Endodermal cell (in vitro differentiated cells): ENCODE data around the gene RPS10. TPM values are rescaled to one million over a fixed set of nuclear protein-coding genes. Genes with fewer than 3 reads are reported as not detected.
A peak's percentile ranks its signal among the peaks of the same experiment; 100 is the strongest.

ENCODE experiments used
- DNase-seq: peaks from one replicate; pipeline ENCODE4 v3.0.0-alpha.2; 2017
- H3K27ac ChIP-seq: 2 replicates; pipeline ENCODE4 v1.5.1; 2013; ENCODE audit warnings: mild to moderate bottlenecking, low read depth, low read length, moderate library complexity
- H3K27me3 ChIP-seq: 2 replicates; pipeline ENCODE4 v1.6.1; 2013; ENCODE audit warnings: mild to moderate bottlenecking, low read length, moderate library complexity; ENCODE audit not compliant: insufficient read depth, control insufficient read depth, poor library complexity, severe bottlenecking
- H3K36me3 ChIP-seq: 2 replicates; pipeline ENCODE4 v1.7.0; 2013; ENCODE audit warnings: mild to moderate bottlenecking, low read length, moderate library complexity; ENCODE audit not compliant: control insufficient read depth, insufficient read depth
- H3K4me1 ChIP-seq: one replicate; pipeline ENCODE4 v1.7.0; 2013; ENCODE audit warnings: low read length; ENCODE audit not compliant: control insufficient read depth, insufficient read depth
- H3K4me3 ChIP-seq: 2 replicates; pipeline ENCODE4 v1.5.1; 2013; ENCODE audit warnings: mild to moderate bottlenecking, low read length, moderate library complexity
- H3K9ac ChIP-seq: 2 replicates; pipeline ENCODE4 v1.6.1; 2013; ENCODE audit warnings: mild to moderate bottlenecking, low read length, moderate library complexity; ENCODE audit not compliant: poor library complexity, severe bottlenecking; ENCODE audit errors: extremely low read depth
- H3K9me3 ChIP-seq: 2 replicates; pipeline ENCODE4 v1.6.1; 2013; ENCODE audit warnings: mild to moderate bottlenecking, low read length, moderate library complexity; ENCODE audit not compliant: control insufficient read depth
- H3K27ac Mint-ChIP-seq: 2 replicates; pipeline ENCODE4 v1.8.0; 2020; ENCODE audit warnings: mixed read lengths
- H3K27me3 Mint-ChIP-seq: 2 replicates; pipeline ENCODE4 v1.8.0; 2021; ENCODE audit warnings: mild to moderate bottlenecking, mixed read lengths; ENCODE audit not compliant: insufficient read depth
- H3K36me3 Mint-ChIP-seq: 2 replicates; pipeline ENCODE4 v1.8.0; 2020; ENCODE audit warnings: low read depth, mixed read lengths
- H3K4me1 Mint-ChIP-seq: 2 replicates; pipeline ENCODE4 v1.8.0; 2020; ENCODE audit warnings: mixed read lengths
- H3K4me3 Mint-ChIP-seq: 2 replicates; pipeline ENCODE4 v1.8.0; 2020; ENCODE audit warnings: mild to moderate bottlenecking, moderate library complexity, mixed read lengths
- H3K9me3 Mint-ChIP-seq: 2 replicates; pipeline ENCODE4 v1.8.0; 2020; ENCODE audit warnings: mild to moderate bottlenecking, mixed read lengths
- WGBS, 2 experiments: methylation state at CpG; one replicate each; pipeline versions ENCODE4 v1.1.5 to v1.1.7; 2013; ENCODE audit warnings: missing lambda C conversion rate in 2 of 2, mixed read lengths in 1 of 2; ENCODE audit not compliant: insufficient coverage in 1 of 2, insufficient read length in 1 of 2; 5-methylcytosine and 5-hydroxymethylcytosine counted together
- total RNA-seq, 2 donors: library from RNA; stranded (reverse); fragmentation: NEBNext Ultra II Directional in 1 of 2; extraction: Animal tissue kit (Norgen Biotek cat#: 25700) in 1 of 2; gene quantifications; 2 replicates in 1 of 2; 3 replicates in 1 of 2; pipeline ENCODE4 v1.2.1, GENCODE V29; 2021
- TF ChIP-seq, protein P1 (sequence below): fragments of 200-600 bp; sonication (generic); conservative IDR thresholded peaks from 2 replicates; pipeline ENCODE4 v1.5.0; 2021; ENCODE audit warnings: antibody characterized with exemption, mild to moderate bottlenecking

The RPS10 gene
- total RNA-seq, 2 donors from 2014 or later, result 1,892 to 2,030 TPM

DNA sequence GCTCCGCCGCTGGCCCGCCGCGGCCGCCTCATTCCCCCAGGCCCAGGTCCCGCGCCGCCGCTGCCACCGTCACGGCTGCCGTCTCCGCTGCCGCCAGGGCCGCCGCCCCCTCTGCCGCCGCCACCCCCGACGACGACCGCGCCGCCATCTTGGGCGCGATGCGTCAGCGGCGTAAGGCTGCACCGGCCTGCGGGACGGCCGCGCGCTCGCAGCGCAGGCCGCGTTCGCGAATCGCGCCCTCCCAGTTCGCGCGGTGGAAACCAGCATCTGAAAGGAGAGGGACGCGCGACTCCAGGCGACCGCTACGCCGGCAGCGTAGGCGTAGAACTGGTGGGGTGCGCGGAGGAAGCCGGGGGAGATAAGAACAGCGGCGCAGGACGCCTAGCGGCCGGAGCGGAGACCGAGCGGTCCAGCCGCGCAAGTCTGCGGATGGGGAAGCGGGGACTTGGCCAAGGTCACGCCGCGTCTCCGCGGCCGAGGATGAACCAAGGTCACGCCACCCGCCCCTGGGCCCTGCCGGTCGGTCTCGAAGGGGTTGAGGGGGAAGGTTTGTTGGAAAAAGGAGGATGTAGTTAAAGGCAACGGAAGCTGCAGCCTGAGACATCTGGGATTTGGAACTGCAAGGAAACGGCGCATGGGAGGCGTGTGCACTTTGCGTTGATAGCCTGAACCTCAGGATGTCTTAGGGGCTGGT is 33.2 kb downstream of the RPS10 start, which contains the start of gene NUDT3:
NUDT3 (minus strand) TSS at position 173 of the 694 bp plus-strand sequence. CDS start 307 bp downstream, outside the sequence.
- Histone ChIP-seq H3K9ac (peak within 1 kb of the TSS; percentile 65), H3K9me3 (peaks cover 9% of the 10 kb centered on the region), H3K27ac (peak within 1 kb of the TSS; percentile 65), H3K4me1 (peaks cover 11% of the 10 kb centered on the region), H3K27me3 (no peaks in the 10 kb centered on the region), H3K4me3 (peak within 1 kb of the TSS; percentile 87), H3K36me3 (no peaks in the 10 kb centered on the region)
- WGBS, 2 experiments, result 0 to 3% methylated on average over 5 to 87 of the region's 87 CpGs
- DNase-seq, result peak; percentile 97
- H3K36me3 Mint-ChIP-seq, result peaks cover 3% of the 10 kb centered on the region
- peaks cover 6% of the 10 kb centered on the region for H3K27me3 Mint-ChIP-seq
- H3K27ac Mint-ChIP-seq, result no peak within 1 kb of the TSS
- peaks cover 7% of the 10 kb centered on the region for H3K4me1 Mint-ChIP-seq
- TF ChIP-seq, protein P1, sequence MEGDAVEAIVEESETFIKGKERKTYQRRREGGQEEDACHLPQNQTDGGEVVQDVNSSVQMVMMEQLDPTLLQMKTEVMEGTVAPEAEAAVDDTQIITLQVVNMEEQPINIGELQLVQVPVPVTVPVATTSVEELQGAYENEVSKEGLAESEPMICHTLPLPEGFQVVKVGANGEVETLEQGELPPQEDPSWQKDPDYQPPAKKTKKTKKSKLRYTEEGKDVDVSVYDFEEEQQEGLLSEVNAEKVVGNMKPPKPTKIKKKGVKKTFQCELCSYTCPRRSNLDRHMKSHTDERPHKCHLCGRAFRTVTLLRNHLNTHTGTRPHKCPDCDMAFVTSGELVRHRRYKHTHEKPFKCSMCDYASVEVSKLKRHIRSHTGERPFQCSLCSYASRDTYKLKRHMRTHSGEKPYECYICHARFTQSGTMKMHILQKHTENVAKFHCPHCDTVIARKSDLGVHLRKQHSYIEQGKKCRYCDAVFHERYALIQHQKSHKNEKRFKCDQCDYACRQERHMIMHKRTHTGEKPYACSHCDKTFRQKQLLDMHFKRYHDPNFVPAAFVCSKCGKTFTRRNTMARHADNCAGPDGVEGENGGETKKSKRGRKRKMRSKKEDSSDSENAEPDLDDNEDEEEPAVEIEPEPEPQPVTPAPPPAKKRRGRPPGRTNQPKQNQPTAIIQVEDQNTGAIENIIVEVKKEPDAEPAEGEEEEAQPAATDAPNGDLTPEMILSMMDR, result peak; percentile 93
- no peak within 1 kb of the TSS for H3K4me3 Mint-ChIP-seq
- peaks cover 14% of the 10 kb centered on the region for H3K9me3 Mint-ChIP-seq

DNA sequence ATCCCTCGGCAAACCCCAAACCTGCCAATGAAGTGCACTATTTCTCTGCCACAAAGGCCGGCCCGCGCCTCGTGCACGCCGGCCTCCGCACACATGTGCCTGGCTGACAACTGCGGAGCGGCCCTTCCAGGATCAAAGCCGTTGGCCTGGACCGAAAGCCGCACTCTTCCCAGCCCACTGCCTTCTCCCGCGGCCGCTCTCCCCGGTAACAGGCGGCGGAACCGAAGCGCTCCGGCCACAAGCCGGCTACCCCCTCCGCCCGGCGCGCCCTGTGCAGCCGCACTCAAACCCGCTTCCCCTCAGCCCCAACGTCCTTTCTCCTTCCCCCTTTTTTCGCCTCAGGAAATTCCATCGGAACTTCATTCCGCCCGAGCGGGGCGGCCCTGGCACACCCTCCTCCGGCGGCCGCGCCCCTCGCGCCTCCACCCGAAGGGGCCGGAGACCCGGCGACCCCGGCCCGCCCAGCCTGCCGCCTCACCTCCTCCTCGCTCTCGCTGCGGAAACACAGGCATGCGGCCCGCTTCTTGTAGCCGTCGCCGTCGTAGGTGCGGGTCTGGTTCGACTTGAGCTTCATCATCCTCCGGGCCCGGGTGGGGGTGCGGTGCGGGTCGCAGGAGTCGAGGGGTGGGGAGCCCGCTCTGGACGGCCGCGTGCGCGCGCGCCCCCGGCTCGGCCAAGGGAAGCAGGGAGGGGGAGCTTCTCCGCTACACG is 33.9 kb downstream of the RPS10 start:
- Mint-ChIP-seq H3K27me3 (peaks cover 6% of the 10 kb centered on the region), H3K27ac (no peak overlapping the region), H3K9me3 (peaks cover 14% of the 10 kb centered on the region), H3K4me3 (no peak overlapping the region), H3K36me3 (peaks cover 3% of the 10 kb centered on the region), H3K4me1 (peaks cover 9% of the 10 kb centered on the region)
- Histone ChIP-seq H3K4me3 (peak overlapping the region; percentile 87), H3K9ac (peak overlapping the region; percentile 65), H3K27ac (peak overlapping the region; percentile 65), H3K9me3 (peaks cover 9% of the 10 kb centered on the region), H3K4me1 (peaks cover 11% of the 10 kb centered on the region), H3K36me3 (no peaks in the 10 kb centered on the region), H3K27me3 (no peaks in the 10 kb centered on the region)
- WGBS, 2 experiments, result 0% methylated on average over 40 to 78 of the region's 78 CpGs
- peak; percentile 88 for DNase-seq
- TF ChIP-seq, protein P1, result no peak

DNA sequence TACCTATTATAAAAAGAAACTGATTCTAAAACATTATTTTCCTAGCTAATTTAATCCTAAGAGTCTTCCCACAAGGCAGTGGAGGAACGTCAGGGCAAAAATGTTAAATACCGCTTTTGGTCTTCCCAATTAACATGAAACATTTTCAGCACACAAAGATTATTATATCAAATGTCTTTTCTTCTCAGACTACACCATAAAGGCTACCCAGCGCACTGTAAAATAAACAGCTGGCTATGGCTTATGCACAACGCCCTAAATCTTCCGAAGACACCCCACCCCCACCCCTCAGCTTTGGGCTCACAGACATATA is 34.4 kb downstream of the RPS10 start:
- DNase-seq, result no peak
- TF ChIP-seq, protein P1, result no peak
- H3K4me1 ChIP-seq, result peaks cover 13% of the 10 kb centered on the region
- H3K27me3 Mint-ChIP-seq, result peaks cover 4% of the 10 kb centered on the region
- H3K4me1 Mint-ChIP-seq, result peaks cover 13% of the 10 kb centered on the region
- H3K27ac ChIP-seq, result peak overlapping the region; percentile 65
- peak overlapping the region; percentile 87 for H3K4me3 ChIP-seq
- 1 to 6% methylated on average over 3 to 5 of the region's 5 CpGs for WGBS, 2 experiments
- H3K36me3 Mint-ChIP-seq, result peaks cover under 1% of the 10 kb centered on the region
- H3K9ac ChIP-seq, result peak overlapping the region; percentile 65
- H3K9me3 ChIP-seq, result peaks cover 6% of the 10 kb centered on the region
- peaks cover 11% of the 10 kb centered on the region for H3K9me3 Mint-ChIP-seq
- H3K27ac Mint-ChIP-seq, result no peak overlapping the region
- H3K4me3 Mint-ChIP-seq, result no peak overlapping the region
- no peaks in the 10 kb centered on the region for H3K36me3 ChIP-seq
- H3K27me3 ChIP-seq, result no peaks in the 10 kb centered on the region
